Erythroblast (primary cell): ENCODE data around the gene G0S2.

Experiments
- DNase-seq, 2 experiments: peaks; one replicate each; lab custom pipeline; 2025; lab: John Stamatoyannopoulos, UW
- GATA1 ChIP-seq: IDR thresholded peaks from 2 replicates; pipeline ENCODE4 v1.6.1; 2011; ENCODE audit warnings: low read depth, mild to moderate bottlenecking, control low read depth, low read length, moderate library complexity
- POLR2A ChIP-seq: IDR thresholded peaks from 2 replicates; pipeline ENCODE4 v1.6.1; 2011; ENCODE audit warnings: mild to moderate bottlenecking, low read length

Gene G0S2

GRCh38 chr1:209674957-209675564 is at the start of gene G0S2:
Gene G0S2 (plus strand): TSS chr1:209675412. CDS start chr1:209675685, 273 bp downstream.
- TF ChIP-seq POLR2A (peak; percentile 34), GATA1 (no peak)
- DNase-seq, result peak; percentile 83

GRCh38 chr1:209625791-209626285 is 49.4 kb upstream of the G0S2 start:
- DNase-seq, result no peak
- TF ChIP-seq POLR2A (no peak), GATA1 (no peak)

DNA sequence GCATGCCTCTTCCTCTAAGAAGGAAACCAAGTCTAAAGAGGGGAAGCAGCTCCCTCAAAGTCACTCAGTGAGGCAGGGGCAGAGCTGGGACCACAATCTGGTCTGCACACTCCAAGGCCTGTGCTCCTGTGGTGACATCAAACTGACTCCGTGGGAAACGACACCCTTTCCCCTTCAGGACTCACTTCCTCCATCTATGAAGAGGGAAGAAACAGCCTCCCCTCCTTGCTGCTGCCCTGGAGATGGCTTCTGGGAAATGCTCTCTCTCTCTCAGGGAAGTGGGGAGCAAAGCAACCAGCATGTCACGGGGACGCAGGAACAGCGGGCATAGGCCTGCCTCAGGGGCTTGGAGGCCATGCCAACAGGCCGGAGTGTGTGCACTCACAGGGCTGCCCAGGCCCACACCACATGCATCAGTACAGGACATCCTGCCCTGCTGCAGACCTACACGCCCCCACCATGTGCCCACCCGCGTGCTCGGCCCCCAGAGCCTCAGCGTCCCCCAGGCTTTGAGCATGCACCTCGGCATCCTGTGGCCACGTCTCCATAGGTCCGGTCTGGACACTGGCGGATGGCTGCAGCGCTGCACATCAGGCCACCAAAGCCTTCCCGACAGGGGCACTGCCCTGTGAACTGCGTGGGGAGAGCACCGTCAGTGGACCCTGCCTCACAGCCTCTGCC is 48.7 kb upstream of the G0S2 start:
- no peak for DNase-seq
- no peak for TF ChIP-seq GATA1
- no peak for TF ChIP-seq POLR2A

DNA sequence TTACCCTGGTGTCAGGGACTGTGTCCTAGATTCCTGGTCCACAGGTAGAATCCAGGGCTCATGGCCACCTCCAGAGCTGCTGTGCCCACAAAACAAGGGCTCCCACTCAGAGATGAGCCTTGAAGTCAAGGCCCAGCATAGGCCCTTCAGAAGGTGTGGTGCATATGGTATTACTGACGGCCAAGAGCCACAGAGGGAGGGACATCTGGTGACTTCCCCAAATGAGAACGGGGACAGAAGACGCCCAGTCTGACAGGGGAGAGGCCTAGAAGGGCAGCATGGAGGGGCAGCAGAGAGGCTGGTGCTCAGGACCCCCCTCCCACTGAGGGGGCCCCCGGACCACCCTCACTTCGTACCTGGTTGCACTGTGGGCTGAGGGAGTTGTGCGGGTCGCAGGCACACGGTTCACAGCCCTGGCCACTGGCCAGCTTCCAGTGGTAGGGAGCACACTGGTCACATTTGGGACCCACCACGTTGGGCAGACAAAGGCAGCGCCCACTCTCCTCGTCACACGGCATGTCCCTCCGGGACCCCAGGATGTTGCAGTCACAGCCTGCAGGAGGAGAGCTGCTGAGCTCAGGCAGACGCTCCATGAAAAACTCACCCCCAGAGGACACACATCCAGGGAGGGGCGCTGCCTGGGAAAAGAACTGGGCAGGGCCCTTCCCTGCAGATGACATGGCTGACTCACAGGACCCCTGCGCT is 48.0 kb upstream of the G0S2 start:
- TF ChIP-seq POLR2A, result no peak
- TF ChIP-seq GATA1, result no peak
- no peak for DNase-seq

GRCh38 chr1:209627732-209628196 is 47.4 kb upstream of the G0S2 start:
- TF ChIP-seq GATA1 (no peak), POLR2A (no peak)
- DNase-seq, result peak; percentile 67 to 84

- DNase-seq, result no peak
Observed at GRCh38 chr1:209628618-209629299, 46.5 kb upstream of the G0S2 start.

GRCh38 chr1:209629621-209630382 is 45.4 kb upstream of the G0S2 start:
- no peak for DNase-seq
- TF ChIP-seq POLR2A (no peak), GATA1 (no peak)

More at GRCh38 chr1:209628618-209629299, 46.5 kb upstream of the G0S2 start:
- TF ChIP-seq POLR2A, result no peak
- no peak for TF ChIP-seq GATA1

DNA sequence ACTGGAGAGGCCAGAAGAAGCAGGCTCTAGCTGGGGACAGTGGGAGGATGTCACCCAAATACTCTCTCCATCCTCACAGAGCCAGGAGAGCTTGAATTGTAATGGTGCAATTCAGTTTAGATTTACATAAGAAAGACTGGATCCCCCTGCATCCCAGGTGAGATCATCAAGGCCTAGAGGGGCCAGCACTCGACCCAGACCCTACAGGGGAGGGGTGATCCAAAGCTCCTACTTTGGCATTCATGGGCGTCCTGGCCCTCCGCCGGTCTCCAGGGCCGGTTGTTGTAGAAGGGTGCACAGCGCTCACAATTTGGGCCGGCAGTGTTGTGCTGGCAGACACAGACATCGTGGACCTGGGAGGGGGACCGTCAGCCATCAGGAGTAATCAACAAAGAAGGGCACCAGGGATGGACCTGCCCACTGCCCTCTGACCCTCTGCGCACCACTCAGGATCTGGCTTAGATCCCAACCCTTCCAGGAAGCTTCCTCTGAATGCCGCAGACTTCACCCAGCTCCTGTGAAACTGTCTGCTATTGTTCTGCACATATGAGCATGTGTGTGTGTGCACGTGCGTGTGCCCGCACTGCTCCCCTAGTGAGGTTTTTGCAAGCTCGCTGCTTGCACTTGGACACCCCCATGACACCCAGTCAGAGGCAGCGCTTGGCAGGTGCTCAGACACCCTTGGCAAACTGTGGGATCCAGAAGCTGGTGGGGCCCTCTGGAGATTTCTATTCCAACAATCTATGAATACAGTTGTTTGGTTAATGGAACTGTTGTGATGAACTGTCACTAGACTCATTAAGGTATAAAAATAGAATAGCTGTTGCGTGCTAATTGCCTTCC is 44.6 kb upstream of the G0S2 start:
- DNase-seq, result no peak
- TF ChIP-seq POLR2A (no peak), GATA1 (no peak)

GRCh38 chr1:209633335-209633997 is 41.7 kb upstream of the G0S2 start:
- no peak for DNase-seq

DNA sequence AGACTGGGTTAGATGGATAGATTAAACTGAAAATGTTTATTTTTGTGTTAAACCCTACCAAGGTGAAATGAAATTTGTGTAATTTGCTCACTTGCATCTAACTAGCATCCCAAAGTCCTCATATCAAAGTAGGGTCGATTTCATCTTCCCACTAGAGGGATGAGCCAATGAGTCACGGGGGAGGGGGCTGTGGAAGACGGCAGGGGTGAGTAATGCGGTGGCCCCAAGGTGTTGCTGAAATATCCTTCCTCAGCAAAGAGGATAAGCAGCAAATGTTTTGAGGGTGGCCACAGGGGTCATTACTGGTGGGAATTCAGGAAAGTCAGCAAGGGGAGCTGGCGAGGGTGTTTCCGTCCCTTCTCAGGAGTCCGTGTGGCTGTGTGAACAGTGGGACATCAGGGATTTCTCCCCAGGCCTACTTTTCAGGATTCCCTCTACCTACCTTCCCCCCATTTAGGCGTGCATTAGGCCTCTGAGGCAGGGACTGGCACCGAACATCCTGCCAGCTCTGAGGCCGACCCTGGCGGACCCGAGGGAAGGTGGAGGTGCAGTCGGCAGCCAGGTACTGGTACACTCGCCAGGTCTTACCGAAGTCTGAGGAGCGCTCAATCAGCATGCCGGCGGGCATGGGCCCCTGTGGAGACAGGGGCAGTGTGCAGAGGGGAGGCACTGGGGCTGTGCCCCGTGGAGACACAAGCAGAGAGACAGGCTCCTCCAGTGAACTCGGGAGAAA is 41.0 kb upstream of the G0S2 start:
- TF ChIP-seq POLR2A (no peak), GATA1 (no peak)

More at GRCh38 chr1:209633335-209633997, 41.7 kb upstream of the G0S2 start:
- TF ChIP-seq GATA1, result no peak
- no peak for TF ChIP-seq POLR2A

DNA sequence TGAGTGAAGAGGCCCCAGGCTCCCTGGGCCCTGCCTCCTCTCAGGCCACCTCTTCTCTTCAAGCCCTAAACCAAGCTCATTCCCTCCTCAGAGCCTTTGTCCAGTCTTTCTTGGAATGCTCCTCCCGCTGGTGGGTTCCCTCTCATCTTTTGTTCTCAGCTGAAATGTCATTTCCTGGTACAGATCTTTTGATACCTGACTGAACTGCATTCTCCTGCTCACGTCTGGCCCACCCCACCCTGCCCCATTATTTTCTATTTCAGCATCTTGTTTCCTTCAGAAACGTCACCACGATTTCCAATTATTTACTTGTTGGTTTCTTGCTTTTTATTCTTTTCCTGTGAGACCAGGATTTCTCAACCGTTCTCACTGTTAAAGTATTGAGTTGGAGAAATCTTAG is 39.4 kb upstream of the G0S2 start:
- TF ChIP-seq GATA1, result no peak
- TF ChIP-seq POLR2A, result no peak
- no peak for DNase-seq

More for the DNA sequence above, 41.0 kb upstream of the G0S2 start:
- no peak for DNase-seq
